HG02571 (cell line): ENCODE measurements around the gene ORAI3.

Experiments
- ATAC-seq: cut with Tn5 transposase; IDR thresholded peaks from one replicate; pipeline ENCODE4 v1.9.1; 2021; ENCODE audit warnings: mild to moderate bottlenecking, moderate library complexity; ENCODE audit not compliant: unreplicated experiment

The ORAI3 gene

DNA sequence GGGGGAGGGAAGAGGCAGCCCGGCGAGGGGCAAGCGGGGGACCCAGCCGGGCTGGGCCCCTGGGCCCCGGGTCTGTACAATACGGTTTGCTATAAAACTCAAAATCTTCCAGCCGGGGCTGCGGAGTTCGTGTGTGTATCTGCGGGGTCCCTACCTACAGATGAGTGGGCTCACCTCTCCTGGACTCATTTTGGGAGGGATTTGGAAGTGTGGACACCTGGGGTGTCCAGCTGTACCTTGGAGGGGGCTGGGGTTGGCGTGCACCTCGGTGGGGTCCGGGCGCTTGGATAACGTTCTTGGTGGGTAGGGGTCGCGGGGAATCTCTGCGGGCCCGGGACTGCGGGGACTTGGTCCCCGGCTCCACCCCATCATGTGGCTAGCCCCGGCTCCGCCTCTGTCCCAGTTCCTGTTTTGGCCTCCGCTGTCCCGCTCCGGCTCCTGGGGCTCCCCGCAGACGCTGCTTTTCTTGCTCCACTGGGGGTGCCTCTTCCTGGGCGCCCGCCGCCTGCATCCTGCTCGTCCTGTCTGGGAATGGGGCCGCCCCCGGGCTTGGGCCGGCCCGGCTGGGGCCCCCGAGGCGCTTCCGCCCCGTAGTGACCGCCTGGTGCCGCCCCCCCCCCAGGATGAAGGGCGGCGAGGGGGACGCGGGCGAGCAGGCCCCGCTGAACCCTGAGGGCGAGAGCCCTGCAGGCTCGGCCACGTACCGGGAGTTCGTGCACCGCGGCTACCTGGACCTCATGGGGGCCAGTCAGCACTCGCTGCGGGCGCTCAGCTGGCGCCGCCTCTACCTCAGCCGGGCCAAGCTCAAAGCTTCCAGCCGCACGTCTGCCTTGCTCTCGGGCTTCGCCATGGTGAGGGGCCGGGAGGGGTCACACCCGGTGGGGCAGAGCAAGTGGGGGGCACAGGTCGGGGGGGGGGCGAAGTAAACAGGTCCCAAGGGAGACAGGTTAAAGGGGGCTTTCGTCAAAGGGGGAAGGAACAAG lies at the start of gene ORAI3:
TSS of gene ORAI3 (plus strand) at position 402 of the 983 bp plus-strand sequence. CDS start at position 624, 222 bp downstream.
- peak; percentile 58 for ATAC-seq

DNA sequence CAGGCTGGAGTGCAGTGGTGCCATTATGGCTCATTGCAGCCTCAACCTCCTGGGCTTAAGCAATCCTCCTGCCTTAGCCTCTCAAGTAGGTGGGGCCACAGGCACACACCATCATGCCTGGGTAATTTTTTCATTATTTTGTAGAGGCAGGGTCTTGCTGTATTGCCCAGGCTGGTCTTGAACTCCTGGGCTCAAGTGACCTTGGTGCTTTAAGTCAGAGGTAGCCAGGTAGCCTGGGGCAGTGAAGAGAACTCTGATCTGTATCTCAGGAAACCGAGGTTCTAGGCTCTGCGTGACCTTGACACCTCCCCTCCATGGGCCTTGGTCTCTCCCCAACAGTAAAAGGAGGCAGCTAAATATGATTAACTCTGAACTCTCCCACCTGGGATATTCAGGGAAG lies 49.1 kb upstream of the ORAI3 start:
- no peak for ATAC-seq

DNA sequence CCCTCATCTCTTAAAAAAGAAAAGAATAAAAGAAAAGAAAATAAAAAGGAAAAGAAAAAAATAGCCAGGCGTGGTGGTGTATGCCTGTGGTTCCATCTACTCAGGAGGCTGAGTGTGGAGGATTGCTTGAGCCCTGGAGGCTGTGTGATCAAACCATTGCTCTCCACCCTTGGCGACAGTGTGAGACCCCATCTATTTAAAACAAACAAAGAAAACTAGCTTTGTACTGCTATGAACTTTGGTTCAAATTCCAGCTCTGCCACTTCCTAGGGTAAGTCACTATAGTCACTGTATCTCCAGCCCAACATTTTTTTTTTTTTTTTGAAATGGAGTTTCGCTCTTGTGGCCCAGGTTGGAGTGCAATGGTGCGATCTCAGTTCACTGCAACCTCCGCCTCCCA lies 48.3 kb upstream of the ORAI3 start:
- ATAC-seq: no peak

DNA sequence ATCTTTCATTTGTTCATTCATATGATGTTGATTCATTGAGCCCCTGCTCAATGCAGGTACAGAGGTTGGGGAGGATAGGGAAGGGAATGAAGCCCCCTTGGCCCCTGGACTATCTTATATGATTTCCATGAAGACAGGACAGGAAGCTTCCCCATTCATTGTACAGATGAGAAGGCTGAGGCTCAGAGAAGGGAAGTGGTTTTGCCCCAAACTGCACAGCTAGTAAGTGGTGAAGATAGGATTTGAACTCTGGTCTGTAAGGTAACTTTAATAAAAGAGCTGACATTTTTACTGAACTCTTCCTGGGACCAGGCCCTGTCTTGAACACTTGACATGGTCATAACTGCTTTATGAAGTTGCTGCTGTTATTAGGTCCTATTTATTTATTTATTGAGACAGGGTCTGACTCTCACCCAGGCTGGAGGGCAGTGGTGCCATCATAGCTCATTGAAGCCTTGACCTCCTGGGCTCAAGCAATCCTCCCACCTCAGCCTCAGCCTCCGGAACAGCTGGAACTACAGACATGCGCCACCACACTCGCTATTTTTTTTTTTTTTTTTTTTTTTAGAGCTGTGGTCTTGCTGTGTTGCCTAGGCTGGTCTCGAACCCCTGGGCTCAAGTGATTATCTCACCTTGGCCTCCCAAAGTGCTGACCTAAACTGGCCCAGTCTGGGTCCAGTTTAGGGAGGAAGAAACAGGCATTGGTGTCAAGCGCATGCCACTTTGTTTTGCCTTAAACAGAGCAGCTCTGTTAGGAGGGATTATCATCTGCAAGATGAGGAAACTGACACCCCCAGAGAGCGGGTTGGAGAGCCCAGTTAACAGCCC lies 47.5 kb upstream of the ORAI3 start:
- ATAC-seq: no peak

DNA sequence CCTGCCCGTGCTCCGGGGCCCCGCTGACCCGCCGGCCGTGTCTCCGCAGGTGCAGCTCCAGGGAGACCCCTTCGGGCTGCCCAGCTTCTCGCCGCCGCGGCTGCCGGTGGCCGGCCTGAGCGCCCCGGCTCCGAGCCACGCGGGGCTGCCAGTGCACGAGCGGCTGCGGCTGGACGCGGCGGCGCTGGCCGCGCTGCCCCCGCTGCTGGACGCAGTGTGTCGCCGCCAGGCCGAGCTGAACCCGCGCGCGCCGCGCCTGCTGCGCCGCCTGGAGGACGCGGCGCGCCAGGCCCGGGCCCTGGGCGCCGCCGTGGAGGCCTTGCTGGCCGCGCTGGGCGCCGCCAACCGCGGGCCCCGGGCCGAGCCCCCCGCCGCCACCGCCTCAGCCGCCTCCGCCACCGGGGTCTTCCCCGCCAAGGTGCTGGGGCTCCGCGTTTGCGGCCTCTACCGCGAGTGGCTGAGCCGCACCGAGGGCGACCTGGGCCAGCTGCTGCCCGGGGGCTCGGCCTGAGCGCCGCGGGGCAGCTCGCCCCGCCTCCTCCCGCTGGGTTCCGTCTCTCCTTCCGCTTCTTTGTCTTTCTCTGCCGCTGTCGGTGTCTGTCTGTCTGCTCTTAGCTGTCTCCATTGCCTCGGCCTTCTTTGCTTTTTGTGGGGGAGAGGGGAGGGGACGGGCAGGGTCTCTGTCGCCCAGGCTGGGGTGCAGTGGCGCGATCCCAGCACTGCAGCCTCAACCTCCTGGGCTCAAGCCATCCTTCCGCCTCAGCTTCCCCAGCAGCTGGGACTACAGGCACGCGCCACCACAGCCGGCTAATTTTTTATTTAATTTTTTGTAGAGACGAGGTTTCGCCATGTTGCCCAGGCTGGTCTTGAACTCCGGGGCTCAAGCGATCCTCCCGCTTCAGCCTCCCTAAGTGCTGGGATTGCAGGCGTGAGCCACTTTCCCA lies 46.6 kb upstream of the ORAI3 start:
- peak; percentile 56 for ATAC-seq

DNA sequence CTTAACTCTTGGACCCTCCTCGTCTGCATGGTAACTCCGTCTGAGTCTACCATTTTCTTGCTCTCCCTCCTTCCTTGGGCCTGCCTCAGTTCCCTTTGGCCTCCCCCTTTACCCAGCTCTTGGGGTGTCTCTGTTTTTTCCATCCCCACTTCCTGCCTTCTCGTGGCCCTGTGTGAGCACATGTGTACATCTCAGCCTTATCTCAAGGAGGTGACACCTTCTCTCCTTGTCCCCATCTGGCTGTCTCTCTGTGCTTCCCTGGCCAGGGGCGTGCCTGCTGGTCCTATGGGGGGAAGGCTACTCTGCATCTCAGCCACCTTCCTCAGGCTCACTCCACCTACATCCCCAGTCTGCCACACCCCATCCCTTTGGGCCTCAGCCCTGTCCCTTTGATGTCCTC lies 45.9 kb upstream of the ORAI3 start:
- ATAC-seq: no peak

DNA sequence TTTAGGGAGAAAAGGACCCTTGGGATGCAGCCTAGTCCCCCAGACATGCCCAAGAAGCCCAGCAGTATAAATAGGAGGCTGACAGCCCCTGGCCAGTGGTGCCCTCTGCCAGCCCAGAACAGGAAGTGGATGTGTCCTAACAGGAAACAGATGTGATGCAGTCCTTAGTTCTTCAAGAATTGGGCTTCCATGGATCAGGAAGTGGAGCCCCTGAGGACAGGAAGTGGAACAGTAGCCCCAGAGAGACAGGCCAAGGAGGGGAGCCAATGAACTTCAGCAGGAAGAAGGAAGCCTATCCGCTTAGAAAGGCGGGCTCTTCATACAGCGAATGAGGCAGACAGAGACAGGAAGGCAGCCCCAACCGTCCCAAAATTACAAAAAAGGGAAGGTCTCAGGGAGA lies 45.3 kb upstream of the ORAI3 start:
- no peak for ATAC-seq

DNA sequence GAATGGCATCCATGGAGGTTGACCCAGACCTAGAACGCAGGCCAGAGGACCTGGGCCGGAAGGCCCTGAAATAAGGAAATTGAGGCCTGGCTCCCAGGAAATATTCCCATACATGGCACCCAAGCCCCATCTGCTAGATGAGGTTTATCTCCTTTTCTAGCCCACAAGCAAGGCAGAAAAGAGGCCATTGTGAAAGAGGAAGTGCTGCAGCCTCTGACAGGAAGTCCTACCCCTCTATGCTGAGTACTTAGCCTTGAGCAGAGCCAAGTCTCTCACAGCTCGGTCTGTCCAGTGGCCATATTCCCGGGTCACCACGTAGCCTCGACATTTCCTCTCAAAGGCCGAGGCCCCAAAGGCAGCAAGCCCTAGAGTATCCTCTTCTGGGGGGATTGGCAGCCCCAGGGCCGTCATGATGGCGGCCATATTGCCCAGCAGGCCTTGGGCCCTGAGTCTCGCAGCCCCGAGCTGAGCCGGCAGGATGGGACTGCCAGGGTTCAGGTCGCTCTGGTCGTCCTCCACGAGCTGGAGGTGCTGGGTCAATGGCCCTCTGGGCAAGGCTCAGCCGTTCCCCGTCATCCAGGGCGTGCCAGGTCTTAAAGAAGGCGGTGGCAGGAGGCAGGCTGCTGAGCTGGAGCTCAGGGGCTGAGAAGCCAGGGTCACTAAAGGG lies 44.6 kb upstream of the ORAI3 start:
- ATAC-seq: no peak

DNA sequence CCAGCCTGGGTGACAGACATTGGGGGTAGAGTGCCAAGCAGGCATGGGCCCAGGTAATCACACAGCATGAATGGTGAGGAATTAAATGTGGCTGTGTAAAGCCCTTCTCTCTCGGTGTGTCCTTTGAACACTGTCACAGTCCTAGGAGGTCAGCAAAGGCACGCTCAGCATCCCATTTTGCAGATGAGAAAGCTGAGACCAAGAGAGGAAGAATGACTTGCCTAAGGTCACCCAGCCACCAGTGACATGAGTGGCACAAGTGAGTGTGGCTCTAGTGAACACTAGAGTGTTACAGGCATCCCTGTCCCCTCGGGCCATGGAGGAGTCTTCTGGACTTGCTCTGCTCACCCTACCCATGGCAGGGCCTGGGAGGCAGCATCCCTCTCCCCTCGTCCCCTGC lies 41.8 kb upstream of the ORAI3 start:
- ATAC-seq: no peak

DNA sequence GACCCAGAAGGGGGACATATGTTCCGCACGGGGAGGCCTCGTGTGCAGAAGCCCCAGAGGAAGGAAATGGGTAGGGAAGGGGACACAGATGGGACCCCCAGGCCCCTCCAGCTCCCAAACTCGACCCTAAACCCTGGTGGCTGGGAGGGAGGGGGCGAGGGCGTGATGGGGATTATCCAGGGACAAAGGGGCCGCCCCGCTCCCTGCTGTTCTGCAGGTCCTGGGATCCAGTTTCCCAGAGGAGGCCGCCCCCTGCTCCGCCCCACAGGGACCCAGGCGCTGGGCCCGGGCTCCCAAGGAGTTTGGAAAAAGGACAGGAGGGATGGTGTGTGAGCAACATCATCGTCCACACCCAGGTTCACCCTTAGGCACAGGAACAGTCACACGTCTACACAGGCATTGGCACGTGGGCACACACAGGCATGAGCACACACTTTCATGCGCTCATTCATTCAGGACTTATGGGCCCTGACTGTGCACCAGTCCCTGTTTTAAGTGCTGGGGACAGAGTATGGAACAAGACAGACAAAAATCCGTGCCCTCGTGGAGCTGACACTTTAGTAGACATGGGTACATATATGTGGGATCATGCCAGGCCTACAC lies 38.3 kb upstream of the ORAI3 start:
- no peak for ATAC-seq

DNA sequence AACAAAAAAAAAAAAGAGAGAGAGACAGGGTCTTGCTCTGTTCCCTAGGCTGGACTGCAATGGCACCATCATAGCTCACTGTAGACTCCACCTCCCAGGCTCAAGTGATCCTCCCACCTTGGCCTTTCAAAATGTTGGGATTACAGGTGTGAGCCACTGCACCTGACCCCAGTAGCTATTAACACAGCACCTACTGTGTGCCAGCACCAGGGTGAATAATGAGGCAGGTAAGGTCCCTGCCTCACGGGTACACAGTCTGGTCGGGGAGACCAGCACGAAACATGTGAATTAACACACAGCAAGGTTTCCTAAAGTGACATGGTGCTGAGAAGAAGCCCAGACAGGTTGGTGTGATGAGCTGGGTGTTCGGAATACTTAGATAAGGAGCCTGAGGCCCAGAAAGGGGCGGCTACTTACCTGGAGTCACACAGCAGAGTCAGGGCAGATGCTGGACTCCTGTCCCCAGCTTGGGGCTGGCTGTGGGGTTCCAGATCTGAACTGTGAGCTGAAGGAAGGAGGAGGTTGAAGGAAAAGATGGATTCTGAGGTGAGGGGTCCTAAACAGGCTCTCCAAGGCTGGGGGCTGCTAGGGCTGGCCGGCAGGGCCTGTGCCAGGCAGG lies 36.0 kb upstream of the ORAI3 start:
- ATAC-seq: no peak

DNA sequence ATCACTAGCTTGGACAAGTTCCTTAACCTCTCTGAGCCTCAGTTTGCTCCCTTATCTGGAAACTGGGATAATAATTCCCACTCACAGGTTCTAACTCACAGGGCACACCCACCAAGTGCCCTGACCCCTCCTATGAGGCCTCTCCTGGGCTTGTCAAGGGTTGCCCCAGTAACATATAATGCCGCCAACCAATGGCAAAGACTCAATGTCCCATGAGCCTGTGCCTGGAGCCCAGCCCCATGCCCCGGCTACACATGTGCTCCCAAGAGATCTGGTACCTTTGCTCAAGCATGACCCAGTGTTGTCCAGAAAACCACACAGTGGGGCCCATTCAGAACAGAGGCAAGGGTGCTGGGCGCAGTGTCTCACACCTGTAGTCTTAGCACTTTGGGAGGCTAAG lies 34.0 kb upstream of the ORAI3 start:
- no peak for ATAC-seq

DNA sequence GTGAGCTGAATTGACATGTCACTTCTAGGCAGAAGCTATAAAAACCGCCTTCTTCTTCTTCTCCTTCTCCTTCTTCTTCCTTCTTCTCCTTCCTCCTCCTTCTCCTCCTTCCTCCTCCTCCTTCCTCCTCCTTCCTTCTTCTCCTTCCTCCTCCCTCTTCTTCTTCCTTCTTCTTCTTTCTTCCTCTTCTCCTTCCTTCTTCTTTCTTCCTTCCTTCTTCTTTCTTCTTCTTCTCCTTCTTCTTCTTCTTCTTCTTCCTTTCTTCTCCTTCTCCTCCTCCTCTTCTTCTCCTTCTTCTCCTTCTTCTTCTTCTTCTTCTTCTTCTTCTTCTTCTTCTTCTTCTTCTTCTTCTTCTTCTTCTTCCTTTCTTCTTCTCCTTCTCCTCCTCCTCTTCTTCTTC lies 30.3 kb upstream of the ORAI3 start:
- no peak for ATAC-seq

DNA sequence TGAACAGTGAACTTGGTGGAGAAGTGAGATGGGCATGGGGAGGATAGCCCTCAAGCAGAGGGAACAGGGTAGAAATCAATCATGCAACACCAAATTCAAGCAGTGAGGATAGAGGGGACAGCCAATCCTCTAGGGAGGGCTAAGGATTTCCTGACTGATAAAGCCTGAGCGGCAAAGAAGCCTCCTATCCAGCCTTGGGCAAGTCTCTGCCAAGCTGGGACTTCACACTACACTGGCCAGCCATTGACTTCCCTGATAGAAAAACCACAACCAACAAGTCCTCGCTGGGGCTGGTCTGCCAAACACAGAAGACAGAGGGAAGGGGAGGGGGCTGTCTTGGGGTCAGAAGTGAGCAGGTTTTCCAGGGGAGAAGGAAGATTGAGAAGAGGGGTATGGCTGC lies 28.0 kb upstream of the ORAI3 start:
- ATAC-seq: no peak

DNA sequence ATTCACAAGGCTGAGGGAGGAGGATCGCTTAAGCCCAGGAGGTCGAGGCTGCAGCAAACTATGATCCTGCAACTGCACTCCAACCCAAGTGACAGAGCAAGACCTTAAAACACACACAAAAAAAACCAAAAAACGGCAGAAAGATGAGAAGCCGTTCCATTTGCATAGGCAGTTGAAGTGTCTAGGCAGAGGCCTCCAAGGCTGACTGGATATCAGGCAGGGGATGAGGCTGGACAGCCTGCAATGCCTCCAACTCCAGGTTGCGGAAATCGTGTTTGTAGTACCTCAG lies 27.5 kb upstream of the ORAI3 start:
- ATAC-seq: no peak

DNA sequence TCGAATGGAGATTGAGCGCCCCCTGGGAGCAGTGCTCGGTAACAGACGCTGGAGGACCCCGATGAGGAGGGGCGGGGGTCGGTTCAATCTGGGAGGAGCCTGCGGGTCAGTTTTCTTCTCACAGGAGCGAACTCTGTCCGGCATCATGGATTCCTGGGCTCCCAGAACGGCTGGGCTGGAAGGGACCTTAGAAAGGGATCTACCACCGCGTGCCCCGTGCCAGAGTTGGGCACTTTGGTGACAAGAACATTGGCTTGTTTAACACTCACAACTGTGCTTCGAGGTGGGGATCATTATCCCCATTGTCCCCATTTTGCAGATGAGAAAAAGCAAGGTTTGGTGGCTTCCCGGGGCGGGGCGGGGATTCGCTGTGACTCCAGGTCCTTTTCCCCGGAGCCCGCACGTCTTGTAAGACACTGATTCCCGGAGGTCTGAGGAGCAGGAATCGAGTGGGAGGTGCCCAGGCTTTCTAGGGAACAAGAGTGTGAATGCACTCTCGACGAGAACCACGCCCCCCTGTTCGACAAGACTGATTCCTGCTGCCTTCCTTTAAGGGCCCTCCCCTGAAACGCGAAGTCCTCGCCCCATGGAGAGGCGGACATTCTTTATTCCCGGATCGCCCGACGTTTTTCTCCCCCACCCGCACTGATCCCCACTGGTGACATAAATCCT lies 27.0 kb upstream of the ORAI3 start:
- ATAC-seq: no peak

DNA sequence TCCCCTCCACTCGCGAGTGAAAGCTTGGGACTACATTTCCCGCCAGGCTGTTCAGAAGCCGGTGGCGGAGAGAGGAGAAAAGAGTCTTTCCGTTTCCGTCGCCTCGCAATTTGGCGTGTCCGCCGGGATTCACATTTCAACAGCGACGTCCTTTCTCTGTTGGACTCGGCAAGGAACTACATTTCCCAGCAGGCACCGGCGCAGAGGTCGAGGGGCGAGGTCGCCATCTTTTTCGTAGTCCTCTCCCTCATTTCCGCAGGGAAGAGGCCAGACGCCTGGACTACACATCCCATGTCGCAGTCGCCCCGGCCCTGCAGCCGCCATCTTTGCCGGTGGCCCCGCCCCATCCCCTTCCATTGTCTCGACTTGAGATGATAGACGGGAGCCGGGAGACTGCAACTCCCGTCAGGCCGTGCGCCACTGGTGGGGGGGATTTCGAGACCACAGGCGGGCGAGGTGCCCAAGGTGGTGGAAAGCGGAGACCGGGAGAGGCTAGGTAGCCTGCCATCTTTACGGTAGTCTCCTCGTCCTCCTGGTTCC lies 26.4 kb upstream of the ORAI3 start:
- peak; percentile 73 for ATAC-seq

DNA sequence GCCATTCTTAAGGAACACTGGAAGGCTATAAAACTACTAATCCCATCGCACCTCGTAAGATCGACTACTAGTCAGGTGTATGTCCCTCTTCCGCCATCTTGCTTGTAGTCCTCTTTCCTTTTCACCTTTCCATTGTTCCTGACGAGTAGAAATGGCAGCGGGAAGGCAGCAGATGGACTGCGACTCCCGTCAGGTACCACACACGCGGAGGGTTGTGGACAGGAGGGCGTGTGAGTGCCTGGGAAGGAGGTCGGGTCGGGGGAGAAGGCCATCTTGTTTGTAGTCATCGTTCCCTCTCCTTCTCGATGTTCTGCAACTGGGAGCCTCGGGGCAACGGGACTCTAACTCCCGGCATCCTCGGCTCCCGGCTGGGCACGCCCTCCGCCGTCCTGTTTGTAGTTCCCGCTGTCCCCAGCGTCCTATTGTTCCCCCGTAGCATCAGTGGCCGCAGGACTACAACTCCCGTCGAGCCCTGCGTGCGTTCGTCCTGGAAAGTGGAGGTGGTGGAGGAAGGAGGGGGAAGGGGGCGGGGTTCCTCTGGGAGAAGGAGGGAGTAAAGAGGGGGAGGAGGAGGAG lies 25.8 kb upstream of the ORAI3 start:
- ATAC-seq: peak; percentile 58
